Keratinocyte (primary cell): ENCODE measurements around the gene BANK1. TPM values are rescaled to one million over a fixed set of nuclear protein-coding genes. Genes with fewer than 3 reads are reported as not detected.

Experiments
- DNase-seq: peaks from one replicate; pipeline ENCODE4 v3.0.0-alpha.2; 2011; ENCODE audit warnings: low read depth, missing footprints, low spot score
- FAIRE-seq: peaks from 2 replicates; lab custom pipeline; 2011; peaks lifted over from hg19 to GRCh38; lab: Jason Lieb, UNC
- H2AFZ ChIP-seq: 2 replicates; pipeline ENCODE4 v1.6.0; 2012; ENCODE audit warnings: low read length, control low read depth, inconsistent platforms; ENCODE audit not compliant: control insufficient read depth
- H3K27ac ChIP-seq: 2 replicates; pipeline ENCODE4 v1.5.1; 2011; ENCODE audit warnings: low read length; ENCODE audit not compliant: control insufficient read depth, insufficient read depth
- H3K27me3 ChIP-seq: 3 replicates; pipeline ENCODE4 v1.6.0; 2011; ENCODE audit warnings: low read length; ENCODE audit not compliant: control insufficient read depth, insufficient read depth; ENCODE audit errors: extremely low read depth
- H3K36me3 ChIP-seq, 2 experiments: 2 replicates in 1 of 2; 3 replicates in 1 of 2; pipeline ENCODE4 v1.5.1; 2011; ENCODE audit warnings: low read length in 2 of 2, mild to moderate bottlenecking in 1 of 2; ENCODE audit not compliant: control insufficient read depth in 2 of 2, insufficient read depth in 2 of 2; ENCODE audit errors: extremely low read depth in 1 of 2
- H3K4me1 ChIP-seq: 3 replicates; pipeline ENCODE4 v1.5.1; 2011; ENCODE audit warnings: low read length; ENCODE audit not compliant: control insufficient read depth, insufficient read depth; ENCODE audit errors: extremely low read depth
- H3K4me2 ChIP-seq: 3 replicates; pipeline ENCODE4 v1.6.0; 2011; ENCODE audit warnings: low read depth, low read length; ENCODE audit not compliant: control insufficient read depth, insufficient read depth; ENCODE audit errors: extremely low read depth
- H3K4me3 ChIP-seq, 3 experiments: fragments of 200-600 bp in 1 of 3; sonication (generic) in 1 of 3; 2 replicates in 2 of 3; 3 replicates in 1 of 3; pipeline ENCODE4 v1.5.1; 2011 to 2016; ENCODE audit warnings: low read length in 3 of 3, mild to moderate bottlenecking in 3 of 3, control low read depth in 2 of 3, inconsistent platforms in 1 of 3, low read depth in 1 of 3, mixed read lengths in 1 of 3, mixed run types in 1 of 3, moderate library complexity in 1 of 3; ENCODE audit not compliant: control insufficient read depth in 2 of 3, insufficient read depth in 2 of 3; ENCODE audit errors: extremely low read depth in 1 of 3
- H3K79me2 ChIP-seq: 2 replicates; pipeline ENCODE4 v1.6.0; 2012; ENCODE audit warnings: low read length; ENCODE audit not compliant: control insufficient read depth, insufficient read depth
- H3K9ac ChIP-seq: 3 replicates; pipeline ENCODE4 v1.6.0; 2011; ENCODE audit warnings: low read length; ENCODE audit not compliant: control insufficient read depth, insufficient read depth; ENCODE audit errors: extremely low read depth
- H3K9me1 ChIP-seq: 3 replicates; pipeline ENCODE4 v1.6.0; 2011; ENCODE audit warnings: low read length; ENCODE audit not compliant: control insufficient read depth, insufficient read depth; ENCODE audit errors: extremely low read depth
- H3K9me3 ChIP-seq: 2 replicates; pipeline ENCODE4 v1.5.1; 2012; ENCODE audit warnings: low read depth, low read length; ENCODE audit not compliant: control insufficient read depth
- H4K20me1 ChIP-seq: 3 replicates; pipeline ENCODE4 v1.6.0; 2011; ENCODE audit warnings: low read length; ENCODE audit not compliant: control insufficient read depth, insufficient read depth; ENCODE audit errors: extremely low read depth
- CTCF ChIP-seq, 3 experiments: IDR thresholded peaks in 1 of 3; conservative IDR thresholded peaks in 1 of 3; optimal IDR thresholded peaks in 1 of 3; 2 replicates in 2 of 3; 3 replicates in 1 of 3; pipeline versions ENCODE3 to v1.5.1; 2011; ENCODE audit warnings: low read length in 3 of 3, mild to moderate bottlenecking in 3 of 3, moderate library complexity in 2 of 3, control low read depth in 1 of 3, inconsistent platforms in 1 of 3; ENCODE audit not compliant: insufficient read depth in 2 of 3; ENCODE audit errors: extremely low read depth in 1 of 3
- EZH2 ChIP-seq: IDR thresholded peaks from one replicate; pipeline ENCODE4 v1.6.1; 2012; ENCODE audit warnings: inconsistent platforms, mild to moderate bottlenecking, low read length, moderate library complexity
- dilution Hi-C: fragments of 300-500 bp; cut with MboI; formaldehyde crosslinking; loops from one replicate; pipeline ENCODE4 v1.7.0; 2020; ENCODE audit warnings: low sequenced_read_pairs; ENCODE audit not compliant: extremely low pct_ligation_motif_present
- polyA plus RNA-seq, 5 experiments: library from polyadenylated mRNA; depleted of rRNA in 3 of 5; stranded (reverse) in 3 of 5; stranded (forward) in 1 of 5; unstranded in 1 of 5; fragments of >200 nt; gene quantifications; 1 replicate in 1 of 5; 2 replicates in 3 of 5; 3 replicates in 1 of 5; pipeline versions ENCODE4 v1.2.1 to v1.2.3, GENCODE V29; 2011 to 2012; ENCODE audit warnings: missing spikeins in 2 of 5, low read depth in 1 of 5, low replicate concordance in 1 of 5

BANK1 gene
- polyA plus RNA-seq, 1 donor (not counting 4 experiments of a cell fraction or from before 2014, with no cell fraction given): 0.25 TPM

GRCh38 chr4:101794806-101795205, 4.3 kb downstream of the BANK1 start:
- TF ChIP-seq EZH2 (no peak), CTCF (optimal IDR thresholded peaks at IDR 0.05 in 1 of 3, IDR thresholded peaks at IDR 0.05 in 1 of 3, conservative IDR thresholded peaks at IDR 0.05 in 1 of 3; ENCODE audit: extremely low read depth in 1 of 3, insufficient read depth in 2 of 3, low read length in 3 of 3) (no peak)
- no peak overlapping the region for H2AFZ ChIP-seq
- peaks cover 6% of the 10 kb centered on the region for H3K4me1 ChIP-seq
- no peak overlapping the region for H3K4me3 ChIP-seq
- H3K27ac ChIP-seq: no peak overlapping the region
- H3K9ac ChIP-seq: no peak overlapping the region
- no peaks in the 10 kb centered on the region for H3K9me1 ChIP-seq
- no peaks in the 10 kb centered on the region for H4K20me1 ChIP-seq
- H3K36me3 ChIP-seq: no peaks in the 10 kb centered on the region
- no peaks in the 10 kb centered on the region for H3K9me3 ChIP-seq
- H3K27me3 ChIP-seq: no peaks in the 10 kb centered on the region
- DNase-seq (no peak), FAIRE-seq (no peak)
- no peaks in the 10 kb centered on the region for H3K79me2 ChIP-seq
- H3K4me2 ChIP-seq: no peak overlapping the region
- dilution Hi-C loops: no loop called here

- Histone ChIP-seq H3K27me3 (no peaks in the 10 kb centered on the region), H3K4me2 (no peak overlapping the region), H2AFZ (no peak overlapping the region), H4K20me1 (no peaks in the 10 kb centered on the region), H3K27ac (no peak overlapping the region), H3K4me1 (no peaks in the 10 kb centered on the region), H3K4me3 (no peak overlapping the region), H3K9me3 (no peaks in the 10 kb centered on the region), H3K36me3 (no peaks in the 10 kb centered on the region), H3K79me2 (no peaks in the 10 kb centered on the region), H3K9me1 (no peaks in the 10 kb centered on the region), H3K9ac (no peak overlapping the region)
- TF ChIP-seq EZH2 (no peak), CTCF (optimal IDR thresholded peaks at IDR 0.05 in 1 of 3, IDR thresholded peaks at IDR 0.05 in 1 of 3, conservative IDR thresholded peaks at IDR 0.05 in 1 of 3; ENCODE audit: extremely low read depth in 1 of 3, insufficient read depth in 2 of 3, low read length in 3 of 3) (no peak)
- FAIRE-seq (no peak), DNase-seq (no peak)
- dilution Hi-C loops: no loop called here
Measured at GRCh38 chr4:101795704-101796103, 5.2 kb downstream of the BANK1 start.
